GM12801 (cell line): ENCODE measurements around the gene NR3C1.

ENCODE experiments used
- TF ChIP-seq, protein P1 (sequence below): IDR thresholded peaks from one replicate; pipeline ENCODE4 v1.5.1; 2011; ENCODE audit warnings: control low read depth; ENCODE audit not compliant: insufficient read length; ENCODE audit errors: extremely low read depth

NR3C1 gene

DNA sequence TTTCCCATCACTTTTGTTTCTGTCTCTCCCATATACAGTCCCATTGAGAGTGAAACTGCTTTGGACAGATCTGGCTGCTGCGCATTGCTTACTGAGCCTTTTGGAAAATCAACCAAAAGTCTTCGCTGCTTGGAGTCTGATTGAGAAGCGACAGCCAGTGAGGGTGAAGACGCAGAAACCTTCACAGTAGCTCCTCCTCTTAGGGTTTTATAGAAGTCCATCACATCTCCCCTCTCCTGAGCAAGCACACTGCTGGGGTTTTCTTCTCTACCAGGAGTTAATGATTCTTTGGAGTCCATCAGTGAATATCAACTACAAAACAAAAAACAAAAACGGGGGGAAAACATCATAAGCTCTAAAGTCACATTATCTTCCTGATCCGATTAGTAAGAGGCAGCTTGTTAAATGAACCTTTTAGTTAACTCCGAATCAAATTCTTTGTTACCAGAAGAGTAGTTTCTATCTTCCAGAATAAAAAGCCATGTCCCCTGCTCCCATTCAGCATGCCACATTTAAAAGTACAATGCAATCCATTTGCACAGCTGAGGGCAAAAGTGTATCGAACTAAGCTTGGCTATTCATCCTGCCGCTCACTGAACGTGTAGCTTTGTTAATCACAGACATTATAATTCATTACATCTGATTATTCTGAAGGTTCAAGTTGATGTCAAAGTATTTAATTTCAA is 2.8 kb downstream of the NR3C1 start:
- TF ChIP-seq, protein P1, sequence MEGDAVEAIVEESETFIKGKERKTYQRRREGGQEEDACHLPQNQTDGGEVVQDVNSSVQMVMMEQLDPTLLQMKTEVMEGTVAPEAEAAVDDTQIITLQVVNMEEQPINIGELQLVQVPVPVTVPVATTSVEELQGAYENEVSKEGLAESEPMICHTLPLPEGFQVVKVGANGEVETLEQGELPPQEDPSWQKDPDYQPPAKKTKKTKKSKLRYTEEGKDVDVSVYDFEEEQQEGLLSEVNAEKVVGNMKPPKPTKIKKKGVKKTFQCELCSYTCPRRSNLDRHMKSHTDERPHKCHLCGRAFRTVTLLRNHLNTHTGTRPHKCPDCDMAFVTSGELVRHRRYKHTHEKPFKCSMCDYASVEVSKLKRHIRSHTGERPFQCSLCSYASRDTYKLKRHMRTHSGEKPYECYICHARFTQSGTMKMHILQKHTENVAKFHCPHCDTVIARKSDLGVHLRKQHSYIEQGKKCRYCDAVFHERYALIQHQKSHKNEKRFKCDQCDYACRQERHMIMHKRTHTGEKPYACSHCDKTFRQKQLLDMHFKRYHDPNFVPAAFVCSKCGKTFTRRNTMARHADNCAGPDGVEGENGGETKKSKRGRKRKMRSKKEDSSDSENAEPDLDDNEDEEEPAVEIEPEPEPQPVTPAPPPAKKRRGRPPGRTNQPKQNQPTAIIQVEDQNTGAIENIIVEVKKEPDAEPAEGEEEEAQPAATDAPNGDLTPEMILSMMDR: no peak

DNA sequence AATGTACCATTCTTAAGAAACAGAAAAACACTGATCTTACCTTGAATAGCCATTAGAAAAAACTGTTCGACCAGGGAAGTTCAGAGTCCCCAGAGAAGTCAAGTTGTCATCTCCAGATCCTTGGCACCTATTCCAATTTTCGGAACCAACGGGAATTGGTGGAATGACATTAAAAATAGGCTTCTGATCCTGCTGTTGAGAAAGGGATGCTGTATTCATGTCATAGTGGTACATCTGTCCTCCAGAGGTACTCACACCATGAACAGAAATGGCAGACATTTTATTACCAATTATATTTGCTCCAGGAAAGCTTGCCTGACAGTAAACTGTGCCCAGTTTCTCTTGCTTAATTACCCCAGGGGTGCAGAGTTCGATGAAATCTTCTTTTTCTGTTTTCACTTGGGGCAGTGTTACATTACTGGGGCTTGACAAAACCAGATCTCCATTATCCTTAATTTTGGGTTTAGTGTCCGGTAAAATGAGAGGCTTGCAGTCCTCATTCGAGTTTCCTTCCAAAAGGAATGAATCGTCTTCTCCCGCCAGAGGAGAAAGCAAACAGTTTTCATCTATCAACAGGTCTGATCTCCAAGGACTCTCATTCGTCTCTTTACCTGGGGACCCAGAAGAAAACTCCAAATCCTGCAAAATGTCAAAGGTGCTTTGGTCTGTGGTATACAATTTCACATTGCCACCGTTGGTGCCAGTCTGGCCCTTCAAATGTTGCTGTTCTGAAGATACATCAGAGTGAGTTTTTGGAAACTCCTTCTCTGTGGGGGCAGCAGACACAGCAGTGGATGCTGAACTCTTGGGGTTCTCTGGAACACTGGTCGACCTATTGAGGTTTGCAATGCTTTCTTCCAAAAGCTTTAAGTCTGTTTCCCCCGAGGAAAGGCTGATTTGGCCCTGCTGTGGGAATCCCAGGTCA is 3.6 kb downstream of the NR3C1 start:
- TF ChIP-seq, protein P1: no peak

DNA sequence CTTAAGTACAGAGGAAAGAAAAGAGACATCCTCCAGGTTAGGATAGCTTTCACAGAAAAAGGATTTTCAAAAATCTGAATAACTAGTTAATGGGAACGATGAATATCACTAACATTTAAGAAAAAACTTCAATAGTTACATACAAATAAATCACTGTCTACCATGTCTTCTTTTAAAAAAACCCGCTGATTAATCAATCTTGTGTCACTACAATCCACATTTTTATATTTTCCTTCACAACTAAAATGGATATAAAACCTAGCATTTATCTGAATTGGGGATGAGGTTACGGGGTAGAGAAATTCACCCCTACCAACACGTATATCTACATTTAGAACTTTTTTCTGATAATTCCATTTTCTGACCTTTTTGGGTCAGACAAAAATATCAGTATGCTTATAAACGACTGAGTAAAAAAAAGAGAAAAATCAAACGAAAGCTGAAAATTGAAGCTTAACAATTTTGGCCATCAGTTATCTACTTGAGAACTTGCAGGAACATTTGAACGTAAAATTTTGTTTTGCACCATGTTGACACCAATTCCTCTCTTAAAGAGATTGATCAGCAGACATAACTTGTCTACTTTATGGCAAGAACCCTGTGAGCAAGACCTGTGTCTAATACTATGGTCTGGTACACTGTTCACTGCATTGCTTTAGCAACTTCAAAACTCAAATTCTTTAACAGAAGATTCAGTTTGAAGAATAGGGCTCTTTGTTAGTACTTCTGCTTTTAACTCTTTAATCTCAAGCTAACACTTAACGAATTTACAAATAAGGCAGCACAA is 4.8 kb downstream of the NR3C1 start:
- TF ChIP-seq, protein P1: no peak

DNA sequence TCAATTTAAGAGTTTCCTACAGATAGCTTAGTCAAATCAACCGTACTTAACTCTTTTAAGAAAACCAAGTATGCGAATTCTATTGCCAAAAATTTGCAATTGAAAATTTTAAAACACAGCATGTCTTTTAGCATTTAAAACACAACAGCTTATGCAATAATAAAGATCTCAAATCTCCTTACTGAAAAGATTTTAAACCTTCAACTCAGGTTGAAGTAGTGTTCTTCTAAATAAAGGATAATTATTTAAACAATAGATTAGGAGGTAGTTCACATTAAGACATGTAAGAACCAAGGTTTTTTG is 5.5 kb downstream of the NR3C1 start:
- TF ChIP-seq, protein P1: no peak

DNA sequence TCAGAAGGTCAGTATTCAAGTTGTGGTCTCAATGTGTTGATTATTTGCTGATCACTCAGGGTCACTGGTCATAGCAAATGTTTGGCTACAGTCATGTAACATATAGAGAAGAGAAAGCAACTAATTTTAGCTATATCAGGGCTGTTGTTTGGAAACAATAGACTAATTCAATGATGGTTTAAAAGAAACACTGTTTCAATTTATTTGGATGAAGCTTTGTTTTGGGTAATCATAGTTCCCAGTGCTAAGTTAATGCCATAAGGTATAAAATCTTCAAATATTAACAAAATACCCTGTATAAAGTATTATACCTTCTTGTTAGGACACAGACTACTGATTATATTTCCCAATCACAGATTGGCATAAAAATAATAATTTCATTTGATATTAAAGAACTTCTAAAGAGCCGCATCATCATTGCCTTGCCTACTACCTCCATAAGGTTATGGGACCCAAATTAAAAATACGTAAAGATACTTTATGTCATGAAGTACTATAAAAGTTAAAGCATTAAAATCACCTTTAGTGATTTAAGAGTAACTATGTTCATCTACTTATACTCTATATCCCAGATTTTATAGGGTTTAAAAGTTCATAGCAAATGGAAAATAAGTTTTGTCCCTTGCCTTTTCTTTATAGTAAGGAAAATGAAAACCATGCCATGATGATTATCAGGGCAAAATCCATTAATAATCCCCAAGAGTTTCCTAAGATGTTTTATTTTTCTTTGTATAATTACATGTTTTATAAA is 6.0 kb downstream of the NR3C1 start:
- TF ChIP-seq, protein P1: no peak

DNA sequence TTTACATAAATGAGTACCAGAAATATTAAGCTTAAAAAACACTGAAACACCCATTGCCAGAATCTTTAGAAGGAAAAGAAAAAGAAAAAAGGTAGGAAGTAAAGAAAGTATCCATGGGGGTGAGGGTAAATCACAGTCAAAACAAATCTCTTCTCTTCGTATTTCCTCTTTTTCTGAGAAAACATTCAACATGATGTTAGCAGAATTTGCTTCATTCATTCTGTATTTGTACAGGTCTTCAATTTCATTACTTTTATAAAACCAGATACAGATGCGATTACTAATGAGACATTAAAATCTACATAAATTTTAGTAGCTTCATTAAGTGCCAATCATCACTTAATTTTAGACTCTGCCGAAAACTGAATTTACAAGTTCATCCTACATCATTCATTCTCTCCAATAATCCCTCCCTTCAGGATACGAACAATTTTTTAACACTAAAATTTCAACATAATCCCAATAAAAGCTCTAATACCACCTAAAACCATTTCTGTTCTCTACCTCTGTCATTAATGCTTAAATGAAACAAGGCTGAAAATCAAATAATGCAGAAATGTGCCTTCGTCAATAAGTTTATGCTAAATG is 7.0 kb downstream of the NR3C1 start:
- TF ChIP-seq, protein P1: no peak
